K562 (cell line): Measurements from ENCODE around the gene DDIT4L.

Experiments
- ATF6 ChIP-seq: sonication (generic); formaldehyde crosslinking; IDR thresholded peaks from 2 replicates; pipeline ENCODE4 v1.4.0; 2020; ENCODE audit warnings: mild to moderate bottlenecking, missing genetic modification reagents
- CEBPB ChIP-seq: fragments of 450-650 bp; IDR thresholded peaks from 2 replicates; pipeline ENCODE4 v1.6.1; 2016; ENCODE audit warnings: missing genetic modification characterization, missing compliant biosample characterization
- HDAC2 ChIP-seq: fragments of 450-650 bp; IDR thresholded peaks from 2 replicates; pipeline ENCODE4 v1.6.1; 2016; ENCODE audit warnings: mild to moderate bottlenecking
- L3MBTL2 ChIP-seq: fragments of 450-650 bp; IDR thresholded peaks from 2 replicates; pipeline ENCODE4 v1.6.1; 2016; ENCODE audit warnings: mild to moderate bottlenecking, moderate library complexity
- ZNF592 ChIP-seq: fragments of 450-650 bp; IDR thresholded peaks from 2 replicates; pipeline ENCODE4 v1.6.1; 2017; ENCODE audit warnings: antibody characterized with exemption, mild to moderate bottlenecking

DNA sequence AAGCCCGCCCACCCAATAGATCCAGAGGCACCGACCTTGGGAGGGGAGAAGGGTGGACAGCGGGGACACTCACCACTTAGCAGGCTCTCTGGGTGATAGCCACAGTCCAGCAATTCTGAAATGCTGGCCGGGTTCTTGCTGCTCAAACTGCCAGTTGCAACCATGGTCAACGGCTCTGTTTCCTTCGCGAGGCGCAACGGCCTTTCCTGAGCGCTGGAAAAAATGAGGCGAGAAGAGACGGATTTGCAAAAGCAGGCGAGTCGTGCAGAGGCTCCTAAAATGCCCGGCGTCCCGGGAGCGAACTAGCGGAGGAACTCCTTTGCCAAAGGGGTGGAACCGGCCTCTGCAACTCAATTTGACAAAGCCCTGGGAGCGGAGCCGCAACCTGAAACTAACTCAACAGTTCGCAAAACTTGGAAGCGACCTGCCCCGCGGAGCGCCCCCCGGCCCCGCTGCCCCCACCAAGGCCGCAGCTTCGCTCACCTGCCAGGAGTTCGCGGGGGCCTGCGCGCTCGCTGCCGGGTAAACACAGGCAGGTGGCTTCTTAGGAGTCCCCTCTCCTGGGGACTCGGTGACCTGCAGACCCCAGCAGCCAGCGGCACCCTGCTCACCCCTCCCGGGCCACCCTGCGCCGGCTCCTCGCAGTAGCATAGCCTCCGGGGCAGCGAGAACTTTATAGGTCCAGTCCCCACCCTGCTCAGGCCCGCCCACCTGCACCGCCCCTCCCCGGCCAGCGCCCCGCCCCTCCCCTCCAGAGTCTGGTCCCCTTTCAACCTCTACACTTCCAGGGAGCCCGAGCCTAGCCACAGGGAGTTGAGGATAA lies at the start of gene DDIT4L:
- no peak for TF ChIP-seq L3MBTL2
- no peak for TF ChIP-seq ZNF592
- TF ChIP-seq HDAC2, result no peak
- TF ChIP-seq CEBPB (tag), result no peak
- TF ChIP-seq ATF6 (CRISPR knock-in tag), result no peak
